GM04503 (cell line): ENCODE measurements around the gene CCL26.
A peak's percentile ranks its signal among the peaks of the same experiment; 100 is the strongest.
"Not testable (repeated sequence)": the region's sequence is repeated elsewhere in the genome, so short reads cannot be mapped to it uniquely, and the experiment has no call there.

Experiments used
- DNase-seq: peaks from one replicate; pipeline ENCODE4 v3.0.0-alpha.2; 2012; ENCODE audit warnings: low read depth

Gene CCL26

DNA sequence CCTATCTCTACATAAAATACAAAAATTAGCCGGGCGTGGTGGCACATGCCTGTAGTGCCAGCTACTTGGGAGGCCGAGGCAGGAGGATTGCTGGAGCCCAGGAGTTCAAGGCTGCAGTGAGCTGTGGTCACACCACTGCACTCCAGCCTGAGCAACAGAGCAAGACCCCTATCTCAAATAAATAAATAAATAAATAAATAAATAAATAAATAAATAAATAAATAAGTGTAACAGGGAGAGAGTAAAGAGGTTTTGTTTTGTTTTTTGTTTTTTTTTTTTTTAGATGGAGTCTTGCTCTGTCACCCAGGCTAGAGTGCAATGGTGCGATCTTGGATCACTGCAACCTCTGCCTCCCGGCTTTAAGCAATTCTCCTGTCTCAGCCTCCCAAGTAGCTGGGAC, 20.6 kb upstream of the CCL26 start:
- not testable (repeated sequence) for DNase-seq

GRCh38 chr7:75789361-75789924, 17.4 kb upstream of the CCL26 start:
- DNase-seq: no peak

DNA sequence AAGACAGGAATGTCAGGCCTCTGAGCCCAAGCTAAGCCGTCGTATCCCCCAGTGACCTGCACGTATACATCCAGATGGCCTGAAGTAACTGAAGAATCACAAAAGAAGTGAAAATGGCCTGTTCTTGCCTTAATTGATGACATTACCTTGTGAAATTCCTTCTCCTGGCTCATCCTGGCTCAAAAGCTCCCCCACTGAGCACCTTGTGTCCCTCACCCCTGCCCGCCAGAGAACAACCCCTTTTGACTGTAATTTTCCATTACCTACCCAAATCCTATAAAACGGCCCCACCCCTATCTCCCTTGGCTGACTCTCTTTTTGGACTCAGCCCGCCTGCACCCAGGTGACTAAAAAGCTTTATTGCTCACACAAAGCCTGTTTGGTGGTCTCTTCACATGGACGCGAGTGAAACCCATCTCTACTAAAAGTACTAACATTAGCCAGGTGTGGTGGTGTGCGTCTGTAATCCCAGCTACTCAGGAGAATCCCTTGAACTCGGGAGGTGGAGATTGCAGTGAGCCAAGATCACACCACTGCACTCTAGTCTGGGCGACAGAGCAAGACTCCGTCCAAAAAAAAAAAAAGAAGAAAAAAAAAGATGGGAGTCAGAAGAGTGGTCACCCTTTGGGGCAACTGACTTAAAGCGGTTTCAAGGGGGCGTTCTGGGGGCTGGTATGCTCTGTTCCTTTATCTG, 16.3 kb upstream of the CCL26 start:
- DNase-seq: not testable (repeated sequence)

DNA sequence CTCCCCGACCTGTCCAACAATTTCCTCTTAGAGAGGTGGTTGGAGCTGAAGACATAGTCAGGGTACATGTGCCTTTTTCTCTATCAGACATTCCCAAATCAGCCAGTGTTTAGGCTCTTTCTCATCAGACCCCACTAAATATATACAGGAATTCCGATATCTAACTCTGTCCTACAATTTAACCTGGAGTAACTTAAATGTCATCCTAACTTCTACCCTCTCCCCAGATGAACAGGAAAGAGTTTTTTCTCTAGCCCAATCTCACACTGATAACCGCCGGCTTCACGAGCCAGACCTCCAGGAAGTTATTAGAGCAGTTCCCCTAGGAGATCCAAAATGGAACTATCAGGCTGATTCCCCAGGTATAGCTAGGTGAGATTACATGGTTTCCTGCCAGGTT, 11.0 kb upstream of the CCL26 start:
- not testable (repeated sequence) for DNase-seq

DNA sequence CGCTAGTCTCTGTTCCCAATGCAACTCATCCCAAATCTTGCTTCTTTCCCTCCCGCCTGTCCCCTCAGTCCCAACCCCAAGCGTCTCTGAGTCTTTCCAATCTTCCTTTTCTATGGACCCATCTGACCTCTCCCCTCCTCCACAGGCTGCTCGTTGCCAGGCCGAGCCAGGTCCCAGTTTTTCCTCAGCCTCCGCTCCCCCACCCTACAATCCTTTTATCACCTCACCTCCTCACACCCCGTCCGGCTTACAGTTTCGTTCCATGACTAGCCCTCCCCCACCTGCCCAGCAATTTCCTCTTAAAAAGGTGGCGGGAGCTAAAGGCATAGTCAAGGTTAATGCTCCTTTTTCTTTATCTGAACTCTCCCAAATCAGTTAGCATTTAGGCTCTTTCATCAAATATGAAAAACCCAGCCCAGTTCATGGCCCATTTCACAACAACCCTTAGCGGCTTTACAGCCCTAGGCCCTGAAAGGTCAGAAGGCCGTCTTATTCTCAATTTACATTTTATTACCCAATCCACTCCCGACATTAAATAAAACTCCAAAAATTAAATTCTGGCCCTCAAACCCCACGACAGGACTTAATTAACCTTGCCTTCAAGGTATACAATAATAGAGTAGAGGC, 8.7 kb upstream of the CCL26 start:
- DNase-seq: not testable (repeated sequence)

DNA sequence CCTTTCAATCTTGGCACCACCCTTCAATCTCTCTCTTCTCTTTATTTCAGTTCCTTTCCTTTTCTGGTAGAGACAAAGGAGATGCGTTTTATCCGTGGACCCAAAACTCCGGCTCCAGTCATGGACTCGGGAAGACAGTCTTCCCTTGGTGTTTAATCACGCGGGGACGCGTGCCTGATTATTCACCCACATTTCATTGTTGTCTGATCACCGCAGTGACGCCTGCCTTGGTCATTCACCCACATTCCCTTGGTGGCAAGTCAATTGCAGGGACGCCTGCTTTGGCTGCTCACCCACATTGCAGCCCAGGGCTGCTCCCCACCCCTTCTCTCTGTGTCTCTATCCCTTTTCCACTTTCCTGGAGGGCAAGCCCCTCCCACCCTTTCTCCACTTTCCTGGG, 7.5 kb upstream of the CCL26 start:
- DNase-seq: not testable (repeated sequence)

DNA sequence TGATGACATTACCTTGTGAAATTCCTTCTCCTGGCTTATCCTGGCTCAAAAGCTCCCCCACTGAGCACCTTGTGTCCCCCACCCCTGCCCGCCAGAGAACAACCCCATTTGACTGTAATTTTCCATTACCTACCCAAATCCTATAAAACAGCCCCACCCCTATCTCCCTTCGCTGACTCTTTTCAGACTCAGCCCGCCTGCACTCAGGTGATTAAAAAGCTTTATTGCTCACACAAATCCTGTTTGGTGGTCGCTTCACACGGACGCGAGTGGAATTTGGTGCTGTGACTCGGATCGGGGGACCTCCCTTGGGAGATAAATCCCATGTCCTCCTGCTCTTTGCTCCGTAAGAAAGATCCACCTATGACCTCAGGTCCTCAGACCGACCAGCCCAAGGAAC, 7.0 kb upstream of the CCL26 start:
- not testable (repeated sequence) for DNase-seq

GRCh38 chr7:75776295-75776971, 4.4 kb upstream of the CCL26 start:
- DNase-seq: peak; percentile 88

- not testable (repeated sequence) for DNase-seq
These were observed 1.9 kb upstream of the CCL26 start for GRCh38 chr7:75773958-75774357.

- peak; percentile 92 for DNase-seq
These were observed 787 bp downstream of the CCL26 start for GRCh38 chr7:75771224-75771623.

GRCh38 chr7:75762350-75762917, 9.6 kb downstream of the CCL26 start:
- DNase-seq: peak; percentile 46

GRCh38 chr7:75761801-75762200, 10.2 kb downstream of the CCL26 start:
- not testable (repeated sequence) for DNase-seq

GRCh38 chr7:75758491-75758890, 13.5 kb downstream of the CCL26 start:
- DNase-seq: peak; percentile 43

- DNase-seq: no peak
These were observed 14.2 kb downstream of the CCL26 start for GRCh38 chr7:75757860-75758259.

DNA sequence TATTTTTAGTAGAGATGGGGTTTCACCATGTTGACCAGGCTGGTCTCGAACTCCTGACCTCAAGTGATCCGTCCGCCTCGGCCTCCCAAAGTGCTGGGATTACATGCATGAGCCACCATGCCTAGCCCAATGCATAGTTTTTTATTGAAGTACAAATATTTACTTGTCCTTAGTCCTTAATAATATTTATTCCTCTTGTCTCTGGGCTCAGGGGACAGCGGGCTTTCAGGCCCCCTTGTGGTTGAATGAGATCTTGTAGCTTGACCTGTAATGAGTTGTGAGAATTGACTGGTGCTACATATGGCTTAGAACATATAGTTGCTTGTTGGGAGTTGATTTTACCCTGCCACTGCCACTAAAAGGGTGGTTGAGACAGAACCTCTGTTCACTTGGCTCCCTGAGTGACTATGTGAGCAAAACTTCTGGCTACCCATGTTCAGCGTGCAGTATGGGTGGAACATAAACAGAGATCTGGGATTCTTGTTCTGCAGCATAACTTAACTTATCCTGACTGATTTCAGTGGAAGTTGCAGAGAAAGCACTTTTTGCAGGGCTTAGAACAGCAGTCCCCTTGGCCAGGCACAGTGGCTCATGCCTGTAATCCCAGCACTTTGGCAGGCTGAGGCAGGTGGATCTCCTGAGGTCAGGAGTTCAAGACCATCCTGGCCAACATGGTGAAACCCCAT, 14.9 kb downstream of the CCL26 start:
- no peak for DNase-seq

DNA sequence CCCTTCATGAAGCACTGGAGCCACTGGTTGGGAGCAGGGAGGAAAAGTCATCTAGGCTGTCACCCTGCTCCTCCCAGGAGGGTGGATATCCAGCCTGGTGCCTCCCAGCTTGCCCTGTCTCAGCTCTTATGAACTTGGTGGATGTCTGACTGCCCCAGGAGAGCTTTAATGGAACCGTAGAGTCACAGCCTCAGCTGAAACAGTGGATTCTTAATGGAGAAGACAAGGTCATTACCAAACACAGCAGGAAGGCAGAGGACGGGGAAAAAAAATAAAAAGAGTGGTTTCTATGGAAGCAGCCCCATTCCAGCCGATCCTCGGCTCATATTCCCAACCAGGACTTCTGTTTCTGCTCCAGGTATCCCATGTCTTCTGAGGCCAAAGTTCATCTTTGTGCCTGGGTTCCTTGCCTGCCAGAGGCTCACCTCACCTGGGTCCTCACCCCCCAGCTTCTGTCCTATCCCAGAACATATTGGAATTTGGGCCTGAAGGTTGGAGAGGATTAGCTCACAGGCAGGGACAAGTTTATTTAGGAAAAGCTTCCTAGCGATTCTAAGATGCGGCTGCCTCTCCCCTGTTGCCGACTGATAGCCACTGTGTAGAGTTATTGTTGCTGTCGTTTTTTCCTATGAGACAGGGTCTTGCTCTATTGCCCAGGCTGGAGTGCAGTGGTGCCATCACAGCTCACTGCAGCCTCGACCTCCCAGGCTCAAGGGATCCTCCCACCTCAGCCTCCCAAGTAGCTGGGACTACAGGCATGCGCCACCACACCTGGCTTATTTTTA, 15.6 kb downstream of the CCL26 start:
- no peak for DNase-seq

- DNase-seq: no peak
These were observed 28.6 kb downstream of the CCL26 start for GRCh38 chr7:75743455-75743859.

DNA sequence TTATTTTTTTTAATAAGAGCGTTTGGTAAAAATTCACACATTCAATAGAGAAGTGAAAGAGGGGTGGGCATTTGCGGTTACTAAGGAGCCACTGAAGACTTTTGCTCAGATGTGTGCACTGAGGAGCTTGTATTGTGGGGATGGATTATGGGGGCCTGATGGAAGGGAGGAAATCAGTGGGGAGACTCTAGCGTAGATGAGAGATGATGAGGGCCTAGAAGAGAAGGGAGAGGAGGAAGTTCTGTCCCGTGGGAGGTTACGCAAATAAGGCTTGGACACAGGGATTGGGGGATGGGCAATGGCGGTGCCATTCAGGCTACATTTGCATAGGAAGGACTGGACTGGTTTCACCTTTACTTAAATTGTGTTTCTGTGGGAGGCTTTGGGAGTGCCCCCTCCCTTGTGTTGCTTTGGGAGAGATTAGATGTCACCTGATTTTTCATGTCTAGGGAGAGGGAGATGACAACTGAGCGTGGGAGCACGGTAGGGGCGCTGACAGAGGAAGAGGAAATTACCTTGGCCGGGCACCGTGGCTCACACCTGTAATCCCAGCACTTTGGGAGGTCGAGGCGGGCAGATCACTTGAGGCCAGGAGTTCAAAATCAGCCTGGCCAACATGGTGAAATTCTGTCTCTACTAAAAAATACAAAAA, 31.0 kb downstream of the CCL26 start:
- no peak for DNase-seq

GRCh38 chr7:75739796-75740672, 32.0 kb downstream of the CCL26 start:
- no peak for DNase-seq
